SH-SY5Y (cell line): ENCODE data around the gene METTL15.

Source experiments
- GATA2 ChIP-seq: IDR thresholded peaks from 2 replicates; pipeline ENCODE4 v1.6.1; 2011; ENCODE audit warnings: mild to moderate bottlenecking, low read depth, low read length
- GATA3 ChIP-seq: IDR thresholded peaks from 2 replicates; pipeline ENCODE4 v1.6.1; 2011; ENCODE audit warnings: low read depth, mild to moderate bottlenecking, low read length, moderate library complexity

DNA sequence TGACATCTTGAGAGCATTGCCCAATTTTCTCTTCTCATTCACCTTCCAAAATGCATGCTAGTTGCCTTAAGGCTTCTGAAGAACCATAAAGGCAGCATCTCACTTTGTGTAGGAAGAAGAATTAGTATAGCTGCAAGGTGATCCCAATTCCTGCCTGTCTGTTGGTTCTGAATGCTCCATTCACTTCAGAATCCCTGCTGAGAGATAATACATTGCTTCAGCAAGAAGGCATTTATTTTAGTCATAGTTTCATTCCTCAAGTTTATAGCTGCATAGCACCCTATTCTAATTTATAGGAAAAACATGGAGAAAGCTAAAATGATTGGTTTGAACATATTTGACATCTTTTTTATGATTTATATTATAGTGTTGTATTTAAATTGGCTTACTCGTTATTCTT, 181.3 kb downstream of the METTL15 start:
- TF ChIP-seq GATA3 (no peak), GATA2 (no peak)
